Measurements from ENCODE around the gene APEH. TPM values are rescaled to one million over a fixed set of nuclear protein-coding genes. Genes with fewer than 3 reads are reported as not detected.

The APEH gene
- total and polyA plus RNA-seq, 12 donors, result 18.2 to 140 (median 108) TPM

DNA sequence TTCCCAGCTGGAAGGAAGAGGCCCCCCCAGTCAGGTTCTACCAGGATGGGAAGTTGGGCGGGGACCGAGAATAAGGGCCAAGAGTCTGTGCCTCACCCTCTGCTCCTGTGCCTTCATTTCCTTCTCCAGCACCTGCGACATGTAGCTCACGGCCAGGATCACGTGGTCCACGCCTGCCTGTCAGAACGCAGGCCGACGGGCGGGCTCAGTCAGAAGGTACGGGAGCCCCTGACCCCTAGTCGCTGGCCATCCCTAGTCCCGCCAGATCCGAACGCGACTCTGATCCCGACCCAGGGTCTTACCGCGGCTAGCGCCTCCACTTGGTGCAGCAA is 49.1 kb downstream of the APEH start:
- WGBS, 2 donors, result 0% methylated on average over 20 of the region's 20 CpGs
- TF ChIP-seq, protein P1, sequence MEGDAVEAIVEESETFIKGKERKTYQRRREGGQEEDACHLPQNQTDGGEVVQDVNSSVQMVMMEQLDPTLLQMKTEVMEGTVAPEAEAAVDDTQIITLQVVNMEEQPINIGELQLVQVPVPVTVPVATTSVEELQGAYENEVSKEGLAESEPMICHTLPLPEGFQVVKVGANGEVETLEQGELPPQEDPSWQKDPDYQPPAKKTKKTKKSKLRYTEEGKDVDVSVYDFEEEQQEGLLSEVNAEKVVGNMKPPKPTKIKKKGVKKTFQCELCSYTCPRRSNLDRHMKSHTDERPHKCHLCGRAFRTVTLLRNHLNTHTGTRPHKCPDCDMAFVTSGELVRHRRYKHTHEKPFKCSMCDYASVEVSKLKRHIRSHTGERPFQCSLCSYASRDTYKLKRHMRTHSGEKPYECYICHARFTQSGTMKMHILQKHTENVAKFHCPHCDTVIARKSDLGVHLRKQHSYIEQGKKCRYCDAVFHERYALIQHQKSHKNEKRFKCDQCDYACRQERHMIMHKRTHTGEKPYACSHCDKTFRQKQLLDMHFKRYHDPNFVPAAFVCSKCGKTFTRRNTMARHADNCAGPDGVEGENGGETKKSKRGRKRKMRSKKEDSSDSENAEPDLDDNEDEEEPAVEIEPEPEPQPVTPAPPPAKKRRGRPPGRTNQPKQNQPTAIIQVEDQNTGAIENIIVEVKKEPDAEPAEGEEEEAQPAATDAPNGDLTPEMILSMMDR (IDR thresholded peaks at IDR 0.05), result no peak
- intact Hi-C loops (cut with DNase I), result loop anchor here in 2 of 10 donors (5.0 to 10.0 kb wide), 2 partner anchors 64 to 182 kb away; partner anchors contain the start of genes IP6K1 (in 1 of the 2) and MST1R (in 1 of the 2)
- ATAC-seq (peak in 6 of 8 donors; percentile 5 to 18 (median 6)), DNase-seq (peak in 1 of 2 donors; percentile 48)
- peak overlapping the region; percentile 68 to 100 (median 94) for H3K4me3 ChIP-seq
- H3K27me3 ChIP-seq, result no peaks in the 10 kb centered on the region
- H3K36me3 ChIP-seq, result peaks cover 0 to 59% (median 18%) of the 10 kb centered on the region in 9 donors
- peaks cover 15 to 50% (median 35%) of the 10 kb centered on the region in 9 donors for H3K4me1 ChIP-seq
- no peaks in the 10 kb centered on the region for H3K9me3 ChIP-seq
- H3K27ac ChIP-seq, result peak overlapping the region; percentile 1 to 98 (median 93)

DNA sequence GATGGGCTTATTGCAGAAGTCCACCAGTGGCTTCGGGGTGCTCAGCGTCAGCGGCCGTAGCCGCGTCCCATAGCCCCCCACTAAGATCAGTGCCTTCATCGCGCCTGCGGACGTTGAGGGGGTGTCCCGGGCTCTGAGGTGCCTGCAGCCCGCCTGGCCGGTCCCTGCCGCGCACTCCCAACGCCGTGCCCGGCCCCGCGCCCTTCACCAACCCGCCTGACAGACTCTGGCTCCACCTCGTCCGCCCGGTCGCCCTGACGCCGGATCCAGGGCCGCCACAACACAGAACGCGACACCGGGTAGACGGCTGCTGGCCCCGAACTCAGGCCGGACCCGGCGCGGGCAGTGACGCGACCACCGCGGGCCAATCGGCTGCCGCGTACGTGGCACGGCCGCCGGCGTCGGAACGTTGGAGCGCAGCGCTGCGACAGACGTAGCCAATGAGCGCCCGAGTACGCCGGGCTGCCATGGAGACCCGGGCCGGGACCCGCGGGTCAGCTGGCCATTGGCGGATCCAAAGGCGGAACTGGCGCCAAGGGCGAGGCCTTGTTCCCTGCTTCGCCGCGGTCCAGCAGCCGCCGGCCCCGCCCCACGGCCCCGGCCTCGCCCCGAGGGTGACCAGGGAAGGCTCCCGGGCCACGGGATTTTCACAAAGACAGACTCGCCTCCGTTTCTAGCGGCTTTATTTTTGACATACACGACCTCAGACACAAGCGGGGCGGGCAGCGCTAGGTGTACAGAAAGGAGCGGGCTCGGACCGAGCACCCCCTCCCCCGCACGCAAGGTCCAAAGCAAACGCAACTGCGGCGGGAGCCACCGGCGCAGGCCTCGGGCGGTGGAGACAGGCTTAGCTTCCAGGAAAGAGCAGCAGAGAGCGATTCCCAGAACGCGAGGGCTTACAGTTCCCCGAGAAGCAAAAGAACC is 49.7 kb downstream of the APEH start, which contains the start of gene GMPPB:
Gene GMPPB, minus strand, starts transcription at position 324 of the 924 bp plus-strand sequence. Its CDS starts 225 bp downstream, at position 99.
- Histone ChIP-seq H3K27ac (peak within 1 kb of the TSS; percentile 53 to 98 (median 93)), H3K9me3 (no peaks in the 10 kb centered on the region), H3K36me3 (peaks cover 0 to 66% (median 18%) of the 10 kb centered on the region in 9 donors), H3K4me1 (peaks cover 12 to 44% (median 30%) of the 10 kb centered on the region in 9 donors), H3K27me3 (no peaks in the 10 kb centered on the region), H3K4me3 (peak within 1 kb of the TSS; percentile 68 to 100 (median 94))
- WGBS, 2 donors, result 0 to 1% methylated on average over 102 of the region's 102 CpGs
- ATAC-seq (peak; percentile 87 to 93 (median 92)), DNase-seq (peak; percentile 97 to 98)
- intact Hi-C loops (cut with DNase I), result loop anchor here in 2 of 10 donors (5.0 to 10.0 kb wide), 2 partner anchors 63 to 181 kb away; partner anchors contain the start of genes IP6K1 (in 1 of the 2) and MST1R (in 1 of the 2)
- TF ChIP-seq, protein P1 (IDR thresholded peaks at IDR 0.05), result no peak

DNA sequence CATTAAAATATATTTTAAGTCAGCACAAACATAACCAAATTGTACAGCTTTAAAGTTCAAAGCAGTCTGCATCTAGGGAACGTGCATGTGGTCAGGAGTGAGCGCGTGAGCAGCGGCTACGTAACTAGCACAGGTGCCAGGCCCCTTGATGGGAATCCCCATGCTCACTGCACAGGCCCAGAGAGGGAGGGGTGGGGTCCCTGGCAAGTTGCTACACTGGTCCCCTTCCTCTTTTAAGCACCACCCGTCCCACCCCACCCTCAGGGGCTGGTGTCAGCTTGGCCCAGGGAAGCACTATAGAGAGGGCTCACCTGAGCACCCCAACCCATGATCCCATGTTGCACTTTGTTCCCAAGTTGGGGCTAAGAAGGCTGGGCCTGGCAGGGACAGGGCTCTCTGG is 50.4 kb downstream of the APEH start:
- ATAC-seq, result no peak
- H3K27me3 ChIP-seq, result no peaks in the 10 kb centered on the region
- H3K9me3 ChIP-seq, result no peaks in the 10 kb centered on the region
- H3K27ac ChIP-seq, result peak overlapping the region; percentile 53 to 98 (median 93)
- DNase-seq, result no peak
- WGBS, 2 donors, result 16 to 28% methylated on average over 6 of the region's 6 CpGs
- intact Hi-C loops (cut with DNase I), result loop anchor here in 2 of 10 donors (5.0 to 10.0 kb wide), 2 partner anchors 63 to 180 kb away; partner anchors contain the start of genes IP6K1 (in 1 of the 2) and MST1R (in 1 of the 2)
- TF ChIP-seq, protein P1 (IDR thresholded peaks at IDR 0.05), result no peak
- H3K36me3 ChIP-seq, result peaks cover 0 to 73% (median 18%) of the 10 kb centered on the region in 9 donors
- peak overlapping the region in 9 of 10 donors; percentile 68 to 100 (median 95) for H3K4me3 ChIP-seq
- peaks cover 10 to 37% (median 26%) of the 10 kb centered on the region in 9 donors for H3K4me1 ChIP-seq
